HG02642 (cell line): ENCODE results near the gene DDR2.
"Not testable (repeated sequence)": the region's sequence is repeated elsewhere in the genome, so short reads cannot be mapped to it uniquely, and the experiment has no call there.

Experiments used
- ATAC-seq: cut with Tn5 transposase; IDR thresholded peaks from one replicate; pipeline ENCODE4 v1.9.1; 2021; ENCODE audit warnings: mild to moderate bottlenecking; ENCODE audit not compliant: unreplicated experiment, poor library complexity

Gene DDR2

DNA sequence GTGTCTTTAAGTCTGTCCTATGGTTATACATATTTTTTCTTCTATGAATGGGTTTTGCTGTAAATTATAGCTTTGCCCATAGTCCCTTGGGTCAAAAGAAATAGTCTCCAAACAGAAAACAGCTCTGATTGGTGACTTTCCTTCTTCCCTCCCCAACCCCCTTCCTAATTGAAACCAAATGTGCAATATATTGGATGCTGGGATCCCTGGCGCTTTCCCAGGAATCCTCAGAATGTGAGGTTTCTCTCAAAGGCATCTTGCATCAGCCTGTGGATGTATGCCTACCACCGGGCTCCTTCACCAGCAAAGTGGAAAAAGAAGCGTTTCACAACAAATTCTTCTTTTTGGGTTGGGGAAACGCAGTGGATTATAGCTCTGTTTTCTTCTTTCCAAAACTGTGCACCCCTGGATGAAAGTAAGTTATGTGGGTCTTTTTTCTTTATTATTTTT lies at the start of gene DDR2:
DDR2 (plus strand) TSS at position 248 of the 450 bp plus-strand sequence. CDS start 86,600 bp downstream, outside the sequence.
- ATAC-seq: no peak

DNA sequence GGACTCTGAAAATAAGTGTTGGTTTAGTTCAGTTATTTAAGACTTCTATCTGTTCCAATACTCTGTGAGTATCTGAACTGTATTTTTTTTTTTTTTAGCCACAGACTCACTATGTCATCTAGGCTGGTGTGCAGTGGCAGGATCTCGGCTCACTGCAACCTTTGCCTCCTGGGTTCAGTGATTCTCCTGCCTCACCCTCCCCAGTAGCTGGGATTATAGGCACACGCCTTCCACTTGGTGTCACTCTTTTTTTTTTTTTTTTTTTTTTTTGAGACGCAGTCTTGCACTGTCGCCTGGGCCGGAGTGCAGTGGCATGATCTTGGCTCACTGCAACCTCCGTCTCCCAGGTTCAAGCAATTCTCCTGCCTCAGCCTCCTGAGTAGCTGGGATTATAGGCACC lies 49.4 kb upstream of the DDR2 start:
- not testable (repeated sequence) for ATAC-seq

DNA sequence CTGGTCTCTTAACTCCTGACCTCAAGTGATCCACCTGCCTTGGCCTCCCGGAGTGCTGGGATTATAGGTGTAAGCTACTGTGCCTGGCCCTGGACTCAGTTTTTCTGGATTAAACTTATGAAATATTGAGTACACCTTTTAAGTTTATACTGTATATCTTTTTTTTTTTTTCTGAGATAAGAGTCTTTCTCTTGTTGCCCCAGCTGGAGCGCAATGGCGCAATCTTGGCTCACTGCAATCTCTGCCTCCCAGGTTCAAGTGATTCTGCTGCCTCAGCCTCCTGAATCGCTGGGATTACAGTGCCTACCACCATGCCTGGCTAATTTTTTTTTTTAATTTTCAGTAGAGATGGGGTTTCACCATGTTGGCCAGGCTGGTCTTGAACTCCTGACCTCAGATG lies 47.2 kb upstream of the DDR2 start:
- ATAC-seq: not testable (repeated sequence)

DNA sequence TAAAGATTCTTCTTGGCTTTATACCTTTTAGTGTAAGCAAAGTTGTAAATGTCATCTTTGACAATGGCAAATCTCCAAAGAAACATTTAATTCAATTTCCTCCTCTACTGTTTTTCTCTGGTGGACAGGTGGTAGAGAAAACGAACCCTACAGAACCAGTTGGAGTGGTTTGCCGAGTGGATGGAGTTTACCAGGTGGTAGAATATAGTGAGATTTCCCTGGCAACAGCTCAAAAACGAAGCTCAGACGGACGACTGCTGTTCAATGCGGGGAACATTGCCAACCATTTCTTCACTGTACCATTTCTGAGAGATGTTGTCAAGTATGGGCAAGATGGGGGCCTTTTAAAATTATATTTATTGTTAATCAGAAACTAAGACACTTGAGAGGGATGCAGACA lies 44.9 kb upstream of the DDR2 start:
- ATAC-seq: no peak

DNA sequence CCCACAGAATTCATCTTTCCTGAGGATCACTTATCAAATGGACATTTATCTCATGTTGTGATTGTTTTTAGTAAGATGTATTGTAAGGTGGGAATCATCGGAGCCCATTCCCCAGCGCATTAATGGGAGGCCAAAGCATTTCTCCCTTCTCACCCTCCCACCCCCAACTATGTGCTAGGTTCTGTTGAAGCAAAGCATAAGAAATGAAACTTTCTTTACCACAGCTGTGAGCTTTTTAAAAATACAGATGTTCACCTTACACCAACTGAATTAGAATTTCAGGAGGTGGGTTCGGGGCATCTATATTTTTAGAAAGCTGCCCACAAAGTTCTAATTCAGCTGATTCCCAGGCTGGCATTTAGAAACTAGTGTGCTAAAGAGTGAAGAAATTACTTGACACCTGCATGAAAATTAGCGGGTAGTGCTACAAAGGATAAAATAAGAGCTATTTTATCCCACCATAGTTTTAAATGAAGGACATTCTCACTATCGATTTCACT lies 44.5 kb upstream of the DDR2 start:
- no peak for ATAC-seq

DNA sequence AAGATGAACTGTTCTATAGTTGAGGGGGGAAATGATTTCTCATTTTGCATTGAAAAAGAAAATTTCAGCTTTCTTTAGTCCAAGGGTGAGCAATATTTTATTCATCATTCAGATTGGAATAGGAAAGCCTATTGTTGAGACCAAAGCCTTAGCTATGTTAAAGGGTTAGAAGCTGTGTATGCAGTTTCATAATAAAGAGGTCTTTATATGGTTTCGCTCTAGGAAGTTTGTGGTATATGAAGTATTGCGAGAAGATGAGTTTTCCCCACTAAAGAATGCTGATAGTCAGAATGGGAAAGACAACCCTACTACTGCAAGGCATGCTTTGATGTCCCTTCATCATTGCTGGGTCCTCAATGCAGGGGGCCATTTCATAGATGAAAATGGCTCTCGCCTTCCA lies 42.2 kb upstream of the DDR2 start:
- ATAC-seq: no peak

DNA sequence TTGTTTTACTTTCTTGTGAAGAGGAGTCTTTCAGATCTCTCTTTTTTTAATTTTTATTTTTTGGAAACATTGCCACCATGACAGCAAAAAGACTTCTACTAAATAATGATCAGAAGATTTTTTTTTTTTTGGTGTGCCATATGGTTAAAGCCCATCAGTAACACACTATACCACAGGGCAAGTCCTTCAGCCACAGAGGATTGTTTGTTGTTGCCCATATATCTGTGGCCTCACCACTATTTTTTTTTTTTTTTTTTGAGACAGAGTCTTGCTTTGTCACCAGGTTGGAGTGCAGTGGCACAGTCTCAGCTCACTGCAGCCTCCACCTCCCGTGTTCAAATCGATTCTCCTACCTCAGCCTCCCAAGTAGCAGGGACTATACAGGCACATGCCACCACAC lies 41.6 kb upstream of the DDR2 start:
- ATAC-seq: no peak

DNA sequence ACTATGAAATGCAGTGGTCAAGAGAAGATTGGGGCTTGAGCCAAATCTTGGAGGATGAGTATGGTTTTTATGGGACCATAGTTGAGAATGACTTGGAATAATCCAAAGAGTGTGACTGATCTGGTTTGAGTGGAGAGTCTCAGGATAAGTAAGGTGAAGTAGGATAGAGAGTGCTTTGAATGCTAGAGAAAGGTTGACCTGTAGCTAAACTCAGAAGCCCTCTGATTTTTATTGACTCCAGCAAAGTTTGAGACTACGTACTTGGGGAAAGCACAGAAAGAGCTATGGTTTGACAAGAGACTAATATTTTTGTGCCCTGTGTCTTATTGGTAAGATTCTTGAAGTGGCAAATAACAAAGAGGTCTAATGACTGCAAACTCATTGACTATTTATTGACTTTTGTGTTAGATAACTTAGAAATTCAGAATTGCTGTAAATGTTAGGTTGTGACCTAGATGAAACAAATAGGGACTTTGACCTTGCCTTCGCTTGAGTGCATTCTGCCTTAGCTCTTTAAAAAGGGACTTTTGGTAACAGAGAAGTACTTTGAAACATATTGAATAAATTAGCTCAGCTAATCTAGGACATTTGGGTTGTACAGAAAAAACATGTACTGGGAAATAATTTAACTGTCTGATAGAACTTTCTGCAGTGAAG lies 35.6 kb upstream of the DDR2 start:
- ATAC-seq: no peak

DNA sequence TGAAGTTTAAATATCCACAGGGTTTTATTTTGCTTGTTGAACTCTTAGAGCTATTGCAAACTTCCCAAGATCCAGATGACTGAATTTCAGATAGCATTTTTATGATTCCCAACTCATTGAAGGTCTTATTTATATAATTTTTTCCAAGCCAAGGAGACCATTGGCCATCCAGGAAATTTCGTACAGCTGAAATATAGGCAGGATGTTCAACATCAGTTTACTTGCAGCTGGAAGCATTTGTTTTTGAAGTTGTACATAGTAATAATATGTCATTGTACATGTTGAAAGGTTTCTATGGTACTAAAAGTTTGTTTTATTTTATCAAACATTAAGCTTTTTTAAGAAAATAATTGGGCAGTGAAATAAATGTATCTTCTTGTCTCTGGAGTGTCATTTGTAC lies 32.8 kb upstream of the DDR2 start:
- ATAC-seq: no peak

DNA sequence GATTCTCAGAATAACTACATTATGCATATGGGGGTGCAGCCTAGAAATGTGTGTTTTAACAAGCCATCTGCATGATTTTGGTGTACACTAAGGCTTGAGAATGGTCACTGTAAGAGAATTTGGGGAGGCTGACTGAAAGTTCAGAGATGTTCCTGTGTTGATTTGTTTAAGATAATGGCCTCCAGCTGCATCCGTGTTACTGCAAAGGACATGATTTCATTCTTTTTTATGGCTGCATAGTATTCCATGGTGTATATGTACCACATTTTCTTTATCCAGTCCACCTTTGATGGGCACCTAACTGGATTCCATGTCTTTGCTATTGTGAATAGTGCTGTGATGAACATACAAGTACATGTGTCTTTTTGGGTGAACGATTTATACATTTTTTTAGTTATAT lies 29.1 kb upstream of the DDR2 start:
- not testable (repeated sequence) for ATAC-seq

DNA sequence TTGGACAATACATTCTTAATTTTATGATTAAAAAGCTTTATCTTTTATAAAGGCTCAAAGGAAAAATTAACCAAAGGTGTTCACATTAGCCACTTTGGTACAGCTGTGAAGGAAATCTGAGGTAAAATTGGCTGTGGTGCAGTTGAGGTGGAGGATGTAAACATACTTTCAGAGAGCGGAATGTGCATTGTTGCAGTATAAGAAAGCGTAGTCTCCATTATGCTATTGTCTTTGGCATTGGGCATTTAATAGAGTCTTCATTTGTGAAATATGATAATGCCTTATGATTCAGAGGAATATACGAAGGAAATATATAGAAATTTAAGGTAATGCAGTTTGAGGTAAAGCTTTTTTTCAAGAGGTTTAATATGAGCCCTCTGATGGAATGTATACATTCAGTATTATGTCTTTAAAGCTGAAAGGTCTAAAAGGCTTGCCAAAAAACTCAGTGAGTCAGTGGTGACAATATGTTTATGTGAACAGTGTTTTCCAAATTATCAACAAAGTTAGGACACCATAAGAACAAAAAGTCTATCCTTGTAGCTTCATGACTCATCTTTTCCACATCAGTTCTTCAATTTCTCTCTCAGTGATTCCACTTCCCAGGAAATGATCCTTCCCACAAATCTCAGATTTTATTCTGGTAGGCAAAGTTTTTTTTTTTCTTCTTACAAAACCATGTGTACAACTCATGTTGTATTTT lies 26.9 kb upstream of the DDR2 start:
- no peak for ATAC-seq

DNA sequence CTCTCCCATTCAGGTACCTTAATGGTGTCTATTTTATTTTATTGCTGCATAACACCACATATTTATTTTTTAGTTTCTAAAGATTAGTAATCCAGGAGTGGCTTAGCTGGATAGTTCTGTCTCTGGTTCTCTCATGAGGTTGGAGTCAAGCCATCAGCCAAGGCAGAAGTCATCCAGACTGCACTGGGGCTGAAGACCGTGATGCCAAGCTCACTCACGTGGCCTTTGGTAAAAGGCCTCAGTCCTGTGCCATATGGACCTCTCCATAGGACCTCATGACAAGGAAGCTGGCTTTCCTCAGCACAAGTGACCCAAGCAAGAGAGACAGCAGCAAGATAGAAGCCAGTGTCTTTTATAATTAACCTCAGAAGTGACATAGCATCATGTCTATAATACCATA lies 23.0 kb upstream of the DDR2 start:
- ATAC-seq: no peak

DNA sequence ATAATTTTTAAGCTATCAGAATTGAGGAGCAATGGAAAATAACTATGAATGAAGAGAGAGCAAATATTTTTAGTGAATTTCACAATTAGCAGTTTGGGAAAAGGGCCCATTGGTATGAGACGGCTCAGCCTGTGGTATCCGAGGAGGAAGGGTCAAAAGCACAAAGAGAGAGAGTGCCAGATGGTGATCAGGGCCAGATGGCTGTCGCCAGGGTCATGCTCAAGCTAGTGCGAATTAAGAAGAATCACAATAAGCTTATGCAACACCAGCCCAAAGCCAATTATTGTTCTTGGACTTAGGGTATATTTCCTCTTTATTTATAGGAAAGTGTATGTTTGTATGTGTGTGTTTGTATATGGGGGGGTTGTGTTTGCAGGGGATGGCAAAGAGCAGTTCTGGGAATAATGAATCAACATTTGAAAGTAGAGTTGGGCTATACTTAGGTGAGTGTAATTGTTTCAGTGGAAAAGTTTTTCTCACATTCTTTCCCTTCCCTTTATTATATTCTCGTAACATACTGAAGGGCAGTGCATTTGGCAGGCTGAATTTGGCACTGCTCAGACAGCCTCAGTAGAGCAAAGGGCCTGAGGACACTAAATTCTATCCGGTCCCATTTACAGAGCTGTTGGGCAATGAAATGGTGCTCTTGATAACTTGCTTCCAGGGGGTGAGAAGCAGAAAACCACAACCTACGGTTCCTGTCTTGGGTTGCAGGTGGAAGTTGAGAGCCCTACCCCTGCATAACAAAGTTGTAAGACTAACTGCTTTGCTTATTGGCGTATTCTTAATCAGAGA lies 19.5 kb upstream of the DDR2 start:
- ATAC-seq: no peak

DNA sequence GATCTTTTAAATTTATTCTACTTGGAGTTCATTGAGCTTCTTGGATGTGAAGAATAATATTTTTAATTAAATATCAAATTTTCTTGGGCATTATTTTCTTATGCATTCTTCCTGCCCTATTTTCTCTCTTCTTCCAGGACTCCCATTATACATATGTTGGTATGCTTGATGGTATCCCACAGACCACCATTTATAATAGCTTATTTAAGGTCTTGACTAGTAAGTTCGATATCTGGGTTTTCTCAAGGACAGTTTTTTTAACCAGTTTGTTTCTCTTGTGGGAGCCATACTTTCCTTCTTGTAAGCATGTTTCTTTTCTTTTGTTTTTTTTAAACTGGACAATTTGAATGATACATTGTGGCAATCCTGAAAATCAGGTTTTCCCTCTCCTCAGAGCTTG lies 15.4 kb upstream of the DDR2 start:
- no peak for ATAC-seq

DNA sequence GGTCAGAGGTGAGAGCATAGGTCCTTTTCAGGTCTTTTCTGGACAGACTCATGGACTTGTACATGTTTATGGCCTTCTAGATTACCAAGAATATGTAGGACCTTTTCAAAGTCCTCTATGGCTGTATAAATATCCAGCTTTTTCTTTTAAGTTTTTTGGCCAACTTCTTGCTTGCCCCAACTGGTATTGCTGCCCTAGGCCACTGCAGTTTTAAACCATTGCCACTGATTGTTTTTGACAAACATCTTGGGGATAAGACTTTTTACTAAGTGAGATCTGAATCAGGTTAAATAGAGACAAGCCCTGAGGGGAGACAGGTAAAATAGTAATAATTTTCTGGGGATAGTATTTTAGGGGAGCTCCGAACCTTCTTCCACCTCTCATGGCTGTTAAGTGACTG lies 14.8 kb upstream of the DDR2 start:
- ATAC-seq: no peak

DNA sequence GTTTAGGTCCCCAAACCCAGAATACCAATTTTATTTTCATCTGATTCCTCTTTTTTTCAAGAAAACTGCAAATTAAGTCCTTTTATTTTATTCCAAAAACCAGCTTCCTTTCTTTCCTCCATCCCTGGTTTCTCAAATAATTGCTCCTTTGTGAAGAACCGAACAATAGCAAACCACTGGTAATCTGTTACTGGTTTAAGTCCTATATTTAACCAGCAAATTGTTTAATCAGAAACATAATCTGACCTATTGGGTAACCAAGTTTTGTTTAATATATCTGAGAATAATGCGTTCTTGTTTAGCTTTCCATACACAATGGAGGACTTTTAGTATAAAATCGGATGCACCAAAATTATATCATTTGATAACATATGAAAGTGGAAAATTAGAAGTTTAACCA lies 13.2 kb upstream of the DDR2 start:
- no peak for ATAC-seq

DNA sequence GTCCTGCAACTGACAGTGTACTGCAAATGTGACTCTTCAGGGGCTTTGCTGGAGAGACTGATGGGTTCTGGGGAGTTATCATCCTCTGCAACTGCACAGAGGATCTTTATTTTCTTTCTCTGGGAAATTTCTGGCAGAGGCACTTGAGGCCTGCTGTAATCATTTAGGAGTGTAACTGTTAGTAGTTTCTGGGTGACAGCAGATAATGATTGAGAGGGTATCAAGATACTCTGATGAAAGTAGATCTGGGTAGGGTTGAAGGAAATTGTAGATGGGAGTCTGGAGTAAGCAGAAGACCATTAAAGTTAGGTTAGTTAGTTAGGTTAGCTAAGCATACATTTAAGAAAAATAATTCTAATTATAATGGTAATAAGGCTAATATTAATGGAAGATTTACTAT lies 11.0 kb upstream of the DDR2 start:
- no peak for ATAC-seq

DNA sequence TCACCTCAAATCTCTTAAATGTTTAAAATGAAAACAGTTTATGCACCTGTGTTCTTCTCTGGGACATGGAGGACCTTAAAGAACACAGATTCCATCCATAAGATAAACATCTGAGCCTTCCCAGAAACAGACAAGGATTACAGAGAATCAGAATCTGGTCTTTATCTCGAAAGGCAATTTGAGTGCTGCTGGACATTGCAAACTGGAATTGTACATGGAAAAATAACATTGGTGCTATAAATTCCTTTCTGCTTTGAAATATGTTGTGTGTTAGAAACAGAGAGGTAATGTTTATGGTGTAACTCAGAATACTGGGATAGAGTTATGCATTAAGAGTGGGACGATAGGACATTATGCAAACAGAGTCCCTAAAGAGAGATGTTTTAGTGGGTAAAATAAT lies 6.6 kb upstream of the DDR2 start:
- no peak for ATAC-seq

DNA sequence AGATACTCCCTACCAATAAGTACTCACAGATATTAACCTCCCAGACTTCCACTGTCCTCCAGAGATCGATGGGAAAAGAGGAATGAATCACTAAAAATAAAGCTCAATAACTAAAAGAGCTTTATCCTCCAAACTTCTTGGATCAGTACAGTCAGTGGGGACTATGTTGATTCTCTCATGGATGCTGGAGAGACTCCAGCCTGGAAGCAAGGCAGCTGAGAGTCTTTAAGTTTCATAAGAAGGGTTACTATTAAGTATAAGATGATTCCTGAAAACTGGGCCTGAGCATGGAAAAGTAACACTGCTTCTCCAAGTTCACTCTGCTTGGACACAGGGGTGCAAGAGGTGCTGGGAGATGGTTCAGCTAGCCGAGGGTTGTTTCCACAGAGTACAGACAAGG lies 6.2 kb upstream of the DDR2 start:
- ATAC-seq: no peak

DNA sequence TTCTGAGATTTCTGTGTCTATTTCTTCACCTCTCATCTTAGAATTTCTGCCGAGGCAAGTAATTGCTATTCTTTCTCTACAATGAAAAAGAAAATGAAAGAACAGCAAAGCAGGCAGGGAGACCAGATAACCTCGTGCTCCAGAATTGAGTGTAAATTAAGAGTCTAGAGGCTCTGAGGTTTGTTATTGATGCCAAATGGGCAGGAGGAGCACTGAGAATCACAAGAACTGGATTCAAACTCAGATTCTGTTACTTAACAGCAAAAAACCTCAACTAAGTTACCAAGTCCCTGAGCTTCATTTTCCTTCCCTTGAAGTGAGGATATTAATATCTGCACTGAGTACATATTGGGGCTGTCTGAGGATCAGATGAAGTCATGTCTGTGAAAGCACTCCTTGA lies 5.5 kb upstream of the DDR2 start:
- ATAC-seq: no peak

DNA sequence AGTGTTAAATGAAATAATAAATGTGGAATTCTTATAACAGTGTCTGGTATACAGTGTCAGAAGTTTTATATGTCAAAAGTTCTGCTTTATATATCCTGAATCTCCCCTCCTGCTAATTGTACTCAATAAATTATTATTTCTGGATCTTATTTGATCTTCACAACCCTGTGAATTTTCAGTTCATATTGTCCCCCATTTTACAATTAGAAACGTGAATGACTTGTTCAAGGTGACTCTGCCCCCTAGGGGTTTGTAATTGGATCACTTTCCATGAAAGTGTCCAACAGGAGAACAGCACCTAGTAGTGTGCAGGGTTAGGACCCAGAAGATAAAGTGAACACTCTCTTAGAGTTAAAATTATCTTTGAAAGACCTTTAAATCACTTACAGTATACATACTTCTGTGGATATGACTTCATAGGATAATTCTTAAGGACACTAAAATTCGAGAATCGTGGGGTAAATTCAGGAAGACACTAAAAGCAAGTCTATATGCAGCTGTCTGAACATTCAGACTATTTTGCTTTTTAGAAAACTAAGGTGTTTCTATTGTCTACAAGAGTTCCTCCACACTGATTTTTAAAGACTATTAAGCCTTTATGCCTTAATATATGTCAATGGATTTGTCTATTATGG lies 4.5 kb upstream of the DDR2 start:
- ATAC-seq: no peak
